ENCODE data around the gene CHID1. TPM values are rescaled to one million over a fixed set of nuclear protein-coding genes. Genes with fewer than 3 reads are reported as not detected.

Gene CHID1
- polyA plus RNA-seq, 1 donor: 100 TPM

GRCh38 chr11:864898-865297 is 45.7 kb downstream of the CHID1 start:
- no peak for DNase-seq

GRCh38 chr11:863910-864827 is 46.4 kb downstream of the CHID1 start:
- DNase-seq: no peak

GRCh38 chr11:863023-863909 is 47.3 kb downstream of the CHID1 start:
- DNase-seq: no peak

DNA sequence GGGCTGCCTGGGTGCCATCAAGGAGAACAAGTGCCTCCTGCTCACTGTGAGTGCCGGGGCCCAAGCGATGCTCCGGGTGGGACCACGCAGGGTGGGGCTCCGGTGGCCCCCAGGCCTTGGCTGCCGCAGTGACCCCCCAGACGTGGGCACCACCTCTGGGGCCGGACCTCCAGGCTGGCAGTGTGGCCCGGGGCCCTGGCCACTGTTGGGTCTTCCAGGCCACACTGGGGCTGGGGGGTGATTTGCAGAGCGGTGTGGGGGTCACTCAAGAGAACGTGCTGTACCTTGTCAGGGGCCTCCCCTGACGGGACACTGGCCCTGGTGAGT is 48.0 kb downstream of the CHID1 start:
- no peak for DNase-seq

- no peak for DNase-seq
These were observed 48.4 kb downstream of the CHID1 start for GRCh38 chr11:862081-862661.

GRCh38 chr11:861105-861479 is 49.5 kb downstream of the CHID1 start:
- DNase-seq: no peak

- no peak for DNase-seq
These were observed 50.1 kb downstream of the CHID1 start for GRCh38 chr11:860234-861104.

DNA sequence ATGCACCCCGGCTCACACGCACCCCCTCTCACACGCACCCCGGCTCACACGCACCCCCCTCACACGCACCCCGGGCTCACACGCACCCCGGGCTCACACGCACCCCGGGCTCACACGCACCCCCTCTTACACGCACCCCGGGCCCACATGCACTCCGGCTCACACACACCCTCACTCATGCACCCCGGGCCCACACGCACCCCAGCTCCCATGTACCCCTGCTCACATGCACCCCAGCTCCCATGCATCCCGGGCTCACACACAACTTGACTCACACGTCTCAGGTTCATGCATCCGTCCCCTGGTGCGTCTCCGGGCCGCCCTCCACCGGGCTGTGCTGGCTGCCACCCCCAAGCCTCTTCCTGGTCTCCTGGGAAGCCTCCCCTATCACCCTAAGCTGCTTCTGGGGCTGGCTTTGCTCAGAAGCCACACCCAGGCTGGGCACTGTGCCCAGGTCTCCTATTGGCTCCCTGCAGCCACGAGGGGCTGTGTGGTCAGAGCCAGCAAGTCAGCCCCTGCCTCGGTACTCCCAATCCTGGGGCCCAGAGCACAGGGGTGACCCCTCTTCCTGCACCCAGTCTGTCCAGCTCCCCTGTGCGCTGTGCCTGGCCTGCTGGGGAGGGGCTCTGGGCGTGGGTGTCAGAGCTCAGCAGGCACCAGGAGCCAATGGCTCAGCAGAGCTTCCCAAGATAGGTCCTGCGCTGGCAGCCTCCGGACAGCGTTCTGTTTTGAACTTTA is 51.0 kb downstream of the CHID1 start:
- no peak for DNase-seq

DNA sequence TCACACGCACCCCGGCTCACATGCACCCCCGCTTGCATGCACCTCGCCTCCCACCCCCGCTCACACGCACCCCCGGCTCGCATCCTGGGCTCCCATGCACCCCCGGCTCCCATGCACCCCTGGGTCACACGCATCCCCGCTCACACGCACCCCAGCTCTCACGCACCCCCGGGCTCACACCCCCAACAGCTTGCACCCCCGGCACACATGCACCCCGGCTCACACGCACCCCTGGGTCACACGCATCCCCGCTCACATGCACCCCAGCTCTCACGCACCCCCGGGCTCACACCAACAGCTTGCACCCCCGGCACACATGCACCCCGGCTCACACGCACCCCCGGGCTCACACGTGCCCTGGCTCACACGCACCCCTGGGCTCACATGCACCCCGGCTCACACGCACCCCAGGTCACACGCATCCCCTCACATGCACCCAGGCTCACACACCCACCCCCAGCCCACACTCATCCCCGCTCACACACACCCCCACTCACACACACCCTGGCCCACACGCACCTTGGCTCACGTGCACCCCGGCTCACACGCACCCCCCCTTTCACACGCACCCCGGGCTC is 51.8 kb downstream of the CHID1 start:
- no peak for DNase-seq

GRCh38 chr11:858053-858761 is 52.4 kb downstream of the CHID1 start:
- no peak for DNase-seq

GRCh38 chr11:856397-856796 is 54.2 kb downstream of the CHID1 start:
- DNase-seq: no peak

DNA sequence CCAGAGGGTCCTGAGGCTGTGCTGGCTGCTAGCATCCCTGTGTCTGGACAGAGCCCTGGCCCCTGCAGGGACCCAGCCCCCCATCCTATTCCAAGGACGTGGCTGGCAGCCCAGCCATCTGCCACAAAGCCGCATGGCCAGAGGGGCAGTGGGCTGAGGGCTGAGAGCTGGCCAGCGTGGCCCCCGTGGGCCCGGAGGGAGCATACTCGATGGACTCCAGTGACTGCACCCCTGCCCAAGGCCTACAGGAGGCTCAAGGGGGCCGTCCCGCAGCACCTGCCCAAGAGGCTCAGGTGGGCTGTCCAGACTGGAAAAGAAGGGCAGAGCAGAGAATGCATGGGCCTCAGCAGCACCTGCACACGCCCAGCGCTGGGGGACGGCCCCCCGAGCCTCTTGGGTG is 54.8 kb downstream of the CHID1 start:
- no peak for DNase-seq

GRCh38 chr11:855330-855674 is 55.3 kb downstream of the CHID1 start:
- DNase-seq: no peak

DNA sequence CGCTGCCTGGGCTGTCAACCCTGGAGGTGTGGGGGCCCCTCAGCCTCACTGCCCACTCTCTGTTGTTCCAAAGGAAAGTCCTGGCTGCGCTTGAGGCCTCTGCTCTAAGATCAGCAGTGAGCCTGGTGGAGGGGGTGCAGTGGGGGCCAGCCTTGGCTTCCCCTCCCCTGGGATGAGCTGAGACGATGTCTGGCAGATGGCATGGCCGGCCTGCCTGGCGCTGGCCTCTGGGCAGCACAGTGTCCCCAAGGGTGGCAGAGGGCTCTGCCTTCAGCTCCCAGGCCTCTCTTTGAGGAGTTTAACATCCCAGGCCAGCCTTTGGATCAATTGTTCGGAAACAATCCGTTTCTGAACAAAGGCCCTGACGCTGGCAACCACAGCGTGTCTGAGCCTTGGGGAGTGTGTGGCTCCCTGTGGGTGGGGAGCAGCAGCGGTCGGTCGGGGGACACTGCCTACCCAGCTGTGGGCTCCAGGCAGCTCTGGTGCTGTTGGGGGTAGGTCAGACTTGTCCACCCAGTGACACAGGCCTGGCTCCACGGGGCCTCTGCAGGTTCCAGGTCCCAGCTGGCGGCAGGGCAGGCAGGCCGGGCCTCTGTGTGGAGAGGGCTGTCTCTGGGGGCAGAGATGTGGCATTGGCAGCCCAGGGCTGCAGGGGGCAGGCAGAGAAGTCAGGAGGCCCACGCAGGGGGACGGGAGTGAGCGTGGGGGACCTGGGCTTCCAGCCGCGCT is 55.8 kb downstream of the CHID1 start:
- DNase-seq: no peak

- no peak for DNase-seq
These were observed 56.7 kb downstream of the CHID1 start for GRCh38 chr11:853682-854448.

GRCh38 chr11:852762-853161 is 57.8 kb downstream of the CHID1 start:
- DNase-seq: no peak

DNA sequence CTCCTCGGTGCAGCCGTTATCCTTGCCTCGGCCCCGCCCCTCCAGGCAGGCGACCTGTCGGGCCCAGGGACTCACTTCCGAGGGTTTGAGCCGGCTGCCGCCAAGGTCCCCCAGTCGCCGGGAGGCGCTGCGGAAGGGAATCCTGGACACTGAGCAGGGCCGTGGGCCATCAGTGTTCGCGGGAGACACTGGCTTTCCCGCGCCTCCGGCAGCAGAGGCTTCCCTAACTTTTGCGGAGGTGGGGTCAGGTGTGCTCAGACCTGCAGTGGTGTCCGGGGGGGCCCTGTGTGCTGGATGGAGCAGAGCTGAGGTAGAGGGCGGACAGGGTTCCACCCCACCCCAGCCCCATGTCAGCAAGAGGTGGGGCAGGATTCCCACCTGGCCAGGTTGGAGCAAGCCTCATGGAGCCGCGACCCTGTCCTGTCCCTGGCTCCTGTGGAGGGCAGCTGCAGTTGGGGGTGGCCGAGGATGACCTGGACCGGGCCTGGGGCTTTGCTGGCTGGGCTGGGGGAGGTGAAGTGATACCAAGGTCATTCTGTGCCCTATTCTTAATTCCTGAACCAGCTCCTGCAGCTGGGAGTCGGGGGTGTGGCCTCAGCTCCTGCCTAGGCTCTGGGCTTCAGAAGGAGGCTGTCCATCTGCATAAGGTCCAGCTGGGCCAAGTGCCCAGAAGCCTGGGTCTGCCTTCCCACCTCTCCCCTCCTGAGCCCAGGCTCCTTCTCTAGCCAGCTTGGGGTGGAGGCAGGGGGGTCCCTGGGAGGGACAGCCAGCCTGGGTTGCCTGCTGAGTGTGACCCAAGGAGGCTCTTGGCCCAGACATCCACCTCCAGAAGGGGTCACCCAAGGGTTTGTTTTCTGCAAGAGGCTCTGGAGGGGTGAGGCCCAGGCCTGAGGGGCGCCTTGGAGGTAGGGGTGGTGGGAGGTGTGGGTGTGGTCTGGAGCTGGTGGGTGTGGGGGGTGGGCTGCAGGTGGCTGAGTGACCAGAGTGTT is 59.5 kb downstream of the CHID1 start:
- no peak for DNase-seq

Measured in left kidney (tissue), 2 donors.